Measurements from ENCODE around the gene GDF7. TPM values are rescaled to one million over a fixed set of nuclear protein-coding genes. Genes with fewer than 3 reads are reported as not detected.

GDF7 gene
- total RNA-seq, 1 donor from 2014 or later, result 24.3 TPM

GRCh38 chr2:20634507-20635112 is 32.3 kb upstream of the GDF7 start:
- Mint-ChIP-seq H3K4me1 (ENCODE audit: unreplicated experiment) (peaks cover 17% of the 10 kb centered on the region), H3K4me3 (no peak overlapping the region), H3K27ac (peak overlapping the region; percentile 84), H3K36me3 (peaks cover 7% of the 10 kb centered on the region), H3K27me3 (no peaks in the 10 kb centered on the region), H3K9me3 (no peaks in the 10 kb centered on the region)
- no peak for TF ChIP-seq CTCF (conservative IDR thresholded peaks at IDR 0.05)
- DNase-seq (ENCODE audit: extremely low spot score, unreplicated experiment), result no peak

GRCh38 chr2:20635113-20635510 is 31.8 kb upstream of the GDF7 start:
- Mint-ChIP-seq H3K27me3 (no peaks in the 10 kb centered on the region), H3K4me3 (no peak overlapping the region), H3K4me1 (ENCODE audit: unreplicated experiment) (peaks cover 17% of the 10 kb centered on the region), H3K27ac (peak overlapping the region; percentile 84), H3K36me3 (peaks cover 8% of the 10 kb centered on the region), H3K9me3 (no peaks in the 10 kb centered on the region)
- no peak for DNase-seq (ENCODE audit: extremely low spot score, unreplicated experiment)
- TF ChIP-seq CTCF (conservative IDR thresholded peaks at IDR 0.05), result no peak

GRCh38 chr2:20635675-20636584 is 31.0 kb upstream of the GDF7 start:
- Mint-ChIP-seq H3K4me1 (ENCODE audit: unreplicated experiment) (peaks cover 17% of the 10 kb centered on the region), H3K27me3 (no peaks in the 10 kb centered on the region), H3K9me3 (no peaks in the 10 kb centered on the region), H3K4me3 (no peak overlapping the region), H3K27ac (peak overlapping the region; percentile 84), H3K36me3 (peaks cover 5% of the 10 kb centered on the region)
- peak; percentile 97 for TF ChIP-seq CTCF (conservative IDR thresholded peaks at IDR 0.05)
- DNase-seq (ENCODE audit: extremely low spot score, unreplicated experiment), result peak; percentile 94

- Mint-ChIP-seq H3K4me3 (no peak overlapping the region), H3K27ac (no peak overlapping the region), H3K4me1 (ENCODE audit: unreplicated experiment) (peaks cover 17% of the 10 kb centered on the region), H3K9me3 (no peaks in the 10 kb centered on the region), H3K36me3 (peaks cover 5% of the 10 kb centered on the region), H3K27me3 (no peaks in the 10 kb centered on the region)
- TF ChIP-seq CTCF (conservative IDR thresholded peaks at IDR 0.05), result no peak
- no peak for DNase-seq (ENCODE audit: extremely low spot score, unreplicated experiment)
These were observed 29.8 kb upstream of the GDF7 start for GRCh38 chr2:20637147-20637546.

GRCh38 chr2:20638014-20638413 is 28.9 kb upstream of the GDF7 start:
- TF ChIP-seq CTCF (conservative IDR thresholded peaks at IDR 0.05), result no peak
- DNase-seq (ENCODE audit: extremely low spot score, unreplicated experiment), result no peak
- Mint-ChIP-seq H3K9me3 (no peaks in the 10 kb centered on the region), H3K4me1 (ENCODE audit: unreplicated experiment) (peaks cover 17% of the 10 kb centered on the region), H3K36me3 (peaks cover 5% of the 10 kb centered on the region), H3K27ac (no peak overlapping the region), H3K4me3 (no peak overlapping the region), H3K27me3 (no peaks in the 10 kb centered on the region)

Measured in type B pancreatic cell (in vitro differentiated cells).